ENCODE measurements around the gene AKR1C4.

AKR1C4 gene

DNA sequence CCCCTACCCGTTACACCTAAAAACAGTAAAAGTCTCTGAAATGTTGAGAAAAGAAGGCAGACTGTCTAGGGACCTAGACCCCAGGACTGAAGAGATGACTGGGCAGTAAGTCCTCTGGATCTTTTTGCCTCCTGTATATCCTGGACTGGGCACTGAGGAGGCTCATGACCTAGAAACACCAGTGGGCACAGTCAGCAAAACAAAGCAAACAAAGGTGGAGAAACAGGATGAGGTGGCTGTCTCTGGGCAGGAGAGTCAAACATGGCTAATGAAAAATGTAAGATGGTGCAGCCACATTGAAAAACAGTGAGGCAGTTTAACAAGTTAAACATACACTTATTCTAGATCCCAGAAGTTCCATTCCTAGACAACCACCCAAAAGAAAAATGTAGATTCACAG is 45.9 kb downstream of the AKR1C4 start:
- H3K9me3 ChIP-seq (ENCODE audit: insufficient read depth, low read length), result no peaks in the 10 kb centered on the region
- H4K20me1 ChIP-seq (ENCODE audit: low read depth, low read length), result no peaks in the 10 kb centered on the region
- H3K4me2 ChIP-seq (ENCODE audit: low read depth, low read length, poor library complexity, severe bottlenecking), result no peak overlapping the region
- TF ChIP-seq, protein P1, sequence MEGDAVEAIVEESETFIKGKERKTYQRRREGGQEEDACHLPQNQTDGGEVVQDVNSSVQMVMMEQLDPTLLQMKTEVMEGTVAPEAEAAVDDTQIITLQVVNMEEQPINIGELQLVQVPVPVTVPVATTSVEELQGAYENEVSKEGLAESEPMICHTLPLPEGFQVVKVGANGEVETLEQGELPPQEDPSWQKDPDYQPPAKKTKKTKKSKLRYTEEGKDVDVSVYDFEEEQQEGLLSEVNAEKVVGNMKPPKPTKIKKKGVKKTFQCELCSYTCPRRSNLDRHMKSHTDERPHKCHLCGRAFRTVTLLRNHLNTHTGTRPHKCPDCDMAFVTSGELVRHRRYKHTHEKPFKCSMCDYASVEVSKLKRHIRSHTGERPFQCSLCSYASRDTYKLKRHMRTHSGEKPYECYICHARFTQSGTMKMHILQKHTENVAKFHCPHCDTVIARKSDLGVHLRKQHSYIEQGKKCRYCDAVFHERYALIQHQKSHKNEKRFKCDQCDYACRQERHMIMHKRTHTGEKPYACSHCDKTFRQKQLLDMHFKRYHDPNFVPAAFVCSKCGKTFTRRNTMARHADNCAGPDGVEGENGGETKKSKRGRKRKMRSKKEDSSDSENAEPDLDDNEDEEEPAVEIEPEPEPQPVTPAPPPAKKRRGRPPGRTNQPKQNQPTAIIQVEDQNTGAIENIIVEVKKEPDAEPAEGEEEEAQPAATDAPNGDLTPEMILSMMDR (IDR thresholded peaks at IDR 0.05; ENCODE audit: insufficient read depth, low read length, poor library complexity, severe bottlenecking), result no peak
- no peak for TF ChIP-seq EZH2phosphoT487 (conservative IDR thresholded peaks at IDR 0.05; ENCODE audit: low read length)
- H3K4me3 ChIP-seq (ENCODE audit: insufficient read depth, low read length, poor library complexity, severe bottlenecking), result no peak overlapping the region
- H3K27me3 ChIP-seq (ENCODE audit: low read length), result no peaks in the 10 kb centered on the region
- H3K9ac ChIP-seq (ENCODE audit: low read length), result no peak overlapping the region
- H3K36me3 ChIP-seq (ENCODE audit: low read length), result no peaks in the 10 kb centered on the region
- H3F3A ChIP-seq (ENCODE audit: insufficient read depth), result no peaks in the 10 kb centered on the region
- no peaks in the 10 kb centered on the region for H3K79me2 ChIP-seq (ENCODE audit: insufficient read depth, low read length)
- no peak overlapping the region for H3K27ac ChIP-seq (ENCODE audit: low read depth, low read length)
- no peaks in the 10 kb centered on the region for H3K9me2 ChIP-seq (replicated peaks; ENCODE audit: insufficient read depth, low read length)
- no peak overlapping the region for H2AFZ ChIP-seq (ENCODE audit: low read depth, low read length, severe bottlenecking)

DNA sequence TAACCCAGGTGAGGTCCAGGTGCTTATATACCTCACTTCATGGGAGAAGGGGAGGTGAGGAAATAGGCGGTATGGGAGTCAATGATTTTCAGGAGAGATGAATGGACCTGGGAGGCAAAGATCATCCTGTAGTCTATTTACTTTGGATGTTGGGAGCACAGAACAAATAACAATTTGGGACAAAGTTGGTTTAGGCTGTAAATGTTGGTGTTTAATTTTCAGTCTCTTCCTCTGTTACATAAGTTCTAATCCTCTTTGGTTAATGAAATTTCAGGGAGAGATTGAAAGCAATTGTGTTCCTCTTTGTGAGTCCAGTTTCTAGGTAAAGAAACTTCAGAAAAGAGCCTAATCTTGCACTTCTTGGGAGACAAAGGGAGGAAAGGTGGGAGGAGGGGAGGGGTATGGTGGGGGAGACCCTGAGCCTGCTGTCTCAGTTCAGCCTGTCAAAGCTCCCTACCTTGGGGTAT is 46.9 kb downstream of the AKR1C4 start:
- Histone ChIP-seq H3K27ac (ENCODE audit: low read depth, low read length) (no peak overlapping the region), H3K36me3 (ENCODE audit: low read length) (no peaks in the 10 kb centered on the region), H2AFZ (ENCODE audit: low read depth, low read length, severe bottlenecking) (no peak overlapping the region), H3K9ac (ENCODE audit: low read length) (no peak overlapping the region), H3K27me3 (ENCODE audit: low read length) (no peaks in the 10 kb centered on the region), H4K20me1 (ENCODE audit: low read depth, low read length) (no peaks in the 10 kb centered on the region), H3K4me3 (ENCODE audit: insufficient read depth, low read length, poor library complexity, severe bottlenecking) (no peak overlapping the region), H3K9me2 (replicated peaks; ENCODE audit: insufficient read depth, low read length) (no peaks in the 10 kb centered on the region), H3K4me2 (ENCODE audit: low read depth, low read length, poor library complexity, severe bottlenecking) (no peak overlapping the region), H3K79me2 (ENCODE audit: insufficient read depth, low read length) (no peaks in the 10 kb centered on the region), H3K9me3 (ENCODE audit: insufficient read depth, low read length) (no peaks in the 10 kb centered on the region), H3F3A (ENCODE audit: insufficient read depth) (no peaks in the 10 kb centered on the region)
- no peak for TF ChIP-seq EZH2phosphoT487 (conservative IDR thresholded peaks at IDR 0.05; ENCODE audit: low read length)
- TF ChIP-seq, protein P1 (IDR thresholded peaks at IDR 0.05; ENCODE audit: insufficient read depth, low read length, poor library complexity, severe bottlenecking), result no peak

DNA sequence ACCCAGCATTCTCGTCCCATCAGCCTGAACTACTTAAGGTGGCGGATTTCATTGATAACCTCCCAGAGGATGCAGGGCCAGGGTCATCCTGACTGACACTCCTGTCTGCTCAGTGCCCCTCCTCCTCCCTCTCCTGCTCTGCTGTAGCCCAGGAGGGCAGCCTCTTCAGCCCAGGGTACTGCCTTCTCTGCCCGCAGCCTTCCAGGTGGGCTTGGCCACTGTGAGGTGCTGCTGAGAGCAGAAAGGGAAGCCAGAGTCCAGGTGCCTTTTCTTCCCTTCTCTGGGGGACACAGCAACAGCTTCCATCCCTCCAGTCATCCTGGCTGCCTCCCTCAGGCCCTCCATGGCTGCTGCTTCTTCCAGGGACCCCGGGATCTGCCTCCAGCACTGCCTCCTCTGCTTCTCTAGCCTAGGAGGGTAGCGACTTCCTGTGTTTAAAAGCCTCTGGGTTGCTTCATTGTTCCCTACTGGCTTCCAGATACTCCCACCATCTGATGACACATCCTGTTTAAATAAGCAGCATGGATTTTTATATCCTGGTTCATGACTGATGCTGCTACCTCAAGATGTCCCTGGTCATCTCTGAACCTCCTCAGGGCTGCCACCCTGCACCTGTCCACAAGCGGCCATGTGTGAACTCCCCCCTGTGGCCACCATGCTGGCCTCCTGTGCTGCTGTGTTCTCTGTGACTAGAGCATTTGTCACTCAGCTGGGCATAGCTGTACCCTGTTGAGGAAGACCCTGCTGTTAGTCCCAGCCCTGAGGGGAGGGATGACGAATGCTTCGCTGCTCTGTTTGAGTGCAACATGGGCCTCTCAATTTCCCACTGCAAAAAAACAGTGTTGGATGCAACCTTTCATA is 55.8 kb downstream of the AKR1C4 start:
- TF ChIP-seq, protein P1 (IDR thresholded peaks at IDR 0.05; ENCODE audit: insufficient read depth, low read length, poor library complexity, severe bottlenecking), result no peak
- no peak for TF ChIP-seq EZH2phosphoT487 (conservative IDR thresholded peaks at IDR 0.05; ENCODE audit: low read length)
- Histone ChIP-seq H2AFZ (ENCODE audit: low read depth, low read length, severe bottlenecking) (no peak overlapping the region), H4K20me1 (ENCODE audit: low read depth, low read length) (no peaks in the 10 kb centered on the region), H3K9me2 (replicated peaks; ENCODE audit: insufficient read depth, low read length) (no peaks in the 10 kb centered on the region), H3K79me2 (ENCODE audit: insufficient read depth, low read length) (no peaks in the 10 kb centered on the region), H3K36me3 (ENCODE audit: low read length) (no peaks in the 10 kb centered on the region), H3K9me3 (ENCODE audit: insufficient read depth, low read length) (no peaks in the 10 kb centered on the region), H3K9ac (ENCODE audit: low read length) (no peak overlapping the region), H3F3A (ENCODE audit: insufficient read depth) (no peaks in the 10 kb centered on the region), H3K4me2 (ENCODE audit: low read depth, low read length, poor library complexity, severe bottlenecking) (no peak overlapping the region), H3K27ac (ENCODE audit: low read depth, low read length) (no peak overlapping the region), H3K4me3 (ENCODE audit: insufficient read depth, low read length, poor library complexity, severe bottlenecking) (no peak overlapping the region), H3K27me3 (ENCODE audit: low read length) (no peaks in the 10 kb centered on the region)
